Stimulated activated memory B cell treated with anti-CD40 and anti-IgM and Interleukin-4, amounts not matched to agents 10 μg/mL and 1 μg/mL and 100 μg/mL, for 72 hours (primary cell): ENCODE measurements around the gene AKT2.
A peak's percentile ranks its signal among the peaks of the same experiment; 100 is the strongest.
"Not testable (repeated sequence)": the region's sequence is repeated elsewhere in the genome, so short reads cannot be mapped to it uniquely, and the experiment has no call there.

ENCODE experiments used
- ATAC-seq: fragments of 150-1000 bp; cut with Tn5 transposase; 2 replicates; pipeline ENCODE4 v1.10.0; 2021
- H3K27ac Mint-ChIP-seq: one replicate; pipeline ENCODE4 v1.8.0; 2022; ENCODE audit warnings: mild to moderate bottlenecking, mixed read lengths
- H3K27me3 Mint-ChIP-seq: one replicate; pipeline ENCODE4 v1.8.0; 2022; ENCODE audit warnings: mixed read lengths
- H3K36me3 Mint-ChIP-seq: one replicate; pipeline ENCODE4 v1.8.0; 2022; ENCODE audit warnings: mixed read lengths
- H3K4me1 Mint-ChIP-seq: one replicate; pipeline ENCODE4 v1.8.0; 2022; ENCODE audit warnings: mixed read lengths
- H3K4me3 Mint-ChIP-seq: one replicate; pipeline ENCODE4 v1.8.0; 2022; ENCODE audit warnings: mild to moderate bottlenecking, moderate library complexity, mixed read lengths
- H3K9me3 Mint-ChIP-seq: one replicate; pipeline ENCODE4 v1.8.0; 2022; ENCODE audit warnings: mixed read lengths

The AKT2 gene

DNA sequence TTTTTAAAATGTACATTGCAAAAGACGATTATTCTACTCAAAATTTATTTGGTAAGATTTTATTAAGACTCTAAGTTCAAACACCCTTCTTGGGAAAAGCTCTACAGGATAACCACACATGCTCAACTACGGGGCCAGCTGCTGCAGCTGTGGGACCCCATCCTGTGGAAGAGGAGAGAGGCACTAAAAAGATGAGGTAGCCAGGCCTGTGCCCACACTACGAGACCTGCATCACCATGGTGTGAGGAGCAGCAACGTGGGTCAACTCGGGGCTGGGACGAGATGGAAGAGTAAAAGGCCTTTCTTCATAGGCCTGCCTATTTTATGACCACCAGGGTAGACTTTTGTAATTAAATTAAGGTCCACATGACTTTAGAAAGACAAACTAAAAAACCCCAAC, 54.1 kb downstream of the AKT2 start:
- Mint-ChIP-seq H3K9me3 (no peaks in the 10 kb centered on the region), H3K4me1 (peaks cover 13% of the 10 kb centered on the region), H3K4me3 (no peak overlapping the region), H3K27me3 (peaks cover 13% of the 10 kb centered on the region), H3K36me3 (peaks cover 26% of the 10 kb centered on the region), H3K27ac (no peak overlapping the region)
- ATAC-seq = no peak

GRCh38 chr19:40229926-40230417, 55.2 kb downstream of the AKT2 start:
- peaks cover 18% of the 10 kb centered on the region for H3K36me3 Mint-ChIP-seq
- no peaks in the 10 kb centered on the region for H3K9me3 Mint-ChIP-seq
- no peak for ATAC-seq
- H3K27me3 Mint-ChIP-seq = peaks cover 23% of the 10 kb centered on the region
- H3K4me3 Mint-ChIP-seq = no peak overlapping the region
- H3K27ac Mint-ChIP-seq = no peak overlapping the region
- H3K4me1 Mint-ChIP-seq = peaks cover 21% of the 10 kb centered on the region

DNA sequence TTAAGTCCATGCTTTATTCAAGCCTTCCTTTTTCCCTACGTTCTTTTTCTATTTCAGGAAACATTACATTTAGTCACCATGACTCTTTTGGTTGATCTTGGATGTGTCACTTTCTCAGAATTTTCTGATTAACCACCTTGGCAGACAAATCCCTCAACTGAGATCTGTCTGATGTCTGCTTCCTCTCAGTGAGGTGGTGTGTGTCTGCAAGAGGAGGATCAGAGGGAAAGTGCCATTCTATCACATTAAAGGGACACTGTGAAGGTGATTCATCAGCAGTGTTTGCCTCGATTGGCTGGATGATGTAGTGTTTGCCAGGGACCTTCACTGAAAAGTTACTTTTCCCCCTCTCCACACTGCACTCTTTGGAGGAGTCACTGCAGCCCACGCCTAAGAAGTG, 55.7 kb downstream of the AKT2 start:
- peaks cover 13% of the 10 kb centered on the region for H3K36me3 Mint-ChIP-seq
- H3K9me3 Mint-ChIP-seq = no peaks in the 10 kb centered on the region
- ATAC-seq = no peak
- H3K27me3 Mint-ChIP-seq = peaks cover 28% of the 10 kb centered on the region
- no peak overlapping the region for H3K27ac Mint-ChIP-seq
- H3K4me3 Mint-ChIP-seq = no peak overlapping the region
- peaks cover 21% of the 10 kb centered on the region for H3K4me1 Mint-ChIP-seq

DNA sequence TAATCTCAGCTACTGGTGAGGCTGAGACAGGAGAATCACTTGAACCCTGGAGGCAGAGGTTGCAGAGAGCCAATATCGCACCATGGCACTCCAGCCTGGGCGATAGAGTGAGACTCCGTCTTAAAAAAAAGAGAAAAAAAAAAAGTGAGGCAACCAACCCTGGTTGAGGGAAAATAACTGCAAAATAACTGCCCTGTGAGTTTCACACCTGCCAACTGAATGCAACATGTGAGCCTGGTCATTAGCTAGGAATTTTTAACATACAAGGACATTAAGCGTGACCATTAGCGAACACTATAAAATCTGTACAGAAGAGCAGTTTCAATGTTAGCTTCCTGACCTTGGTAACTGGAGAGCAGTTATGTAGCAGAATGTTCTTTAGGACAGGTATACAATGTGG, 56.3 kb downstream of the AKT2 start:
- no peak for ATAC-seq
- H3K27ac Mint-ChIP-seq = no peak overlapping the region
- H3K9me3 Mint-ChIP-seq = no peaks in the 10 kb centered on the region
- peaks cover 7% of the 10 kb centered on the region for H3K36me3 Mint-ChIP-seq
- no peak overlapping the region for H3K4me3 Mint-ChIP-seq
- H3K27me3 Mint-ChIP-seq = peaks cover 33% of the 10 kb centered on the region
- H3K4me1 Mint-ChIP-seq = peaks cover 21% of the 10 kb centered on the region

DNA sequence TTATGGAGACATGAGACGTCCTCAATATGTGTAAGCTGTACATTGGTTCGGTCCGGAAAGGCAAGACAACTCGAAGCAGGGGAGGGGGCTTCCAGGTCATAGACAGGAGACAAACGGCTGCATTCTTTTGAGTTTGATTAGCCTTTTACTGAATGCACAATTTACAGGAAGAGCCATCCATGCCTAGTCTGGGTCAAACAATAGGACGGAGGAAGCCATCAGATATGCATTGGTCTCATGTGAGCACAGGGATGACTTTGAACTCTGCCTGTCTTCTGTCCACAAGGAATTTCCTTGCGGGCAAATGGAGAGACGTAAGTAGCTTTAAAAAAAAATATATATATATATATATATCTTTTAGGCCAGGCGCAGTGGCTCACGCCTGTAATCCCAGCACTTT, 56.8 kb downstream of the AKT2 start:
- Mint-ChIP-seq H3K4me1 (peaks cover 21% of the 10 kb centered on the region), H3K27me3 (peaks cover 33% of the 10 kb centered on the region), H3K27ac (no peak overlapping the region), H3K36me3 (peaks cover 2% of the 10 kb centered on the region), H3K9me3 (no peaks in the 10 kb centered on the region), H3K4me3 (no peak overlapping the region)
- ATAC-seq = no peak

GRCh38 chr19:40225440-40226305, 59.5 kb downstream of the AKT2 start:
- peaks cover 44% of the 10 kb centered on the region for H3K27me3 Mint-ChIP-seq
- peaks cover 28% of the 10 kb centered on the region for H3K4me1 Mint-ChIP-seq
- H3K27ac Mint-ChIP-seq = no peak overlapping the region
- no peak for ATAC-seq
- H3K9me3 Mint-ChIP-seq = peaks cover 3% of the 10 kb centered on the region
- H3K36me3 Mint-ChIP-seq = peaks cover 6% of the 10 kb centered on the region
- H3K4me3 Mint-ChIP-seq = no peak overlapping the region

- Mint-ChIP-seq H3K27ac (no peak overlapping the region), H3K36me3 (peaks cover 6% of the 10 kb centered on the region), H3K9me3 (peaks cover 3% of the 10 kb centered on the region), H3K4me1 (peaks cover 28% of the 10 kb centered on the region), H3K27me3 (peaks cover 45% of the 10 kb centered on the region), H3K4me3 (no peak overlapping the region)
- no peak for ATAC-seq
These were observed 60.6 kb downstream of the AKT2 start for GRCh38 chr19:40224342-40225150.

DNA sequence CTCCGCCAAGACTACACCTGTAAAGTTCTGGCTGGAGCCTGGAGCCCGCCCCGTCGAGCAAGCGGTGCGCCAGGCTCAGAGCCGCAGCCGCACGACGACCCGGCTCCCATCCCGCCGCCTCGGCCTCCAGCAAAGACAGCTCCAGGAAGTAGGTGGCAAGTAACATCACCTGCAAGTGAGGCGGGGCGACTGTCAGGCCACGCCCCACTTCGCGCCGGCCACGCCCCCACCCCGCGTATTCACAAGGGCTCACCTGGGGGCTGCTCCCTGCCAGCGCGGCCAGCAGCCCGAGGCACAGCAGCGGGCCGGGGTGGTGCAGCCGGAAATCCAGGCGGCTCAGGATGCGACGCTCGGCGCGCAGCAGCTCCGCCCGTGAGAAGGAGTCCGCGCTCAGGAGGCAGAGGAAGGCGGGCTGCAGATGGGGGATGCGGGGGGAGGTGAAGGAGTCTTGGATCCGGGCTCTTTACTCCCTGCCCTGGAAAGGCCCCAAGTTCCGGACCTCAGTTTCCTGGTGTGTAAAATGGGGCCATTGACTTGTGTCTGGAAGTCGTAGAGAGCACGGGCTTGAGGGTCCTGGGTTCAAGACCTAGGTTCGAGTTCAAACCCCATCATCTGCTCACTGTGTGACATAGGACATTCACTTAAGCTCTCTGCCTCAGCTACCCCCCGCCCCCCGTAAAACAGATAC, 61.9 kb downstream of the AKT2 start:
- Mint-ChIP-seq H3K27me3 (peaks cover 58% of the 10 kb centered on the region), H3K27ac (no peak overlapping the region), H3K9me3 (peaks cover 3% of the 10 kb centered on the region), H3K4me3 (no peak overlapping the region), H3K4me1 (peaks cover 28% of the 10 kb centered on the region), H3K36me3 (peaks cover 6% of the 10 kb centered on the region)
- ATAC-seq = no peak

- Mint-ChIP-seq H3K27me3 (peaks cover 58% of the 10 kb centered on the region), H3K4me1 (peaks cover 25% of the 10 kb centered on the region), H3K4me3 (no peak overlapping the region), H3K36me3 (peaks cover 6% of the 10 kb centered on the region), H3K9me3 (peaks cover 3% of the 10 kb centered on the region), H3K27ac (no peak overlapping the region)
- peak; percentile 76 for ATAC-seq
These were observed 63.1 kb downstream of the AKT2 start for GRCh38 chr19:40221858-40222619.

DNA sequence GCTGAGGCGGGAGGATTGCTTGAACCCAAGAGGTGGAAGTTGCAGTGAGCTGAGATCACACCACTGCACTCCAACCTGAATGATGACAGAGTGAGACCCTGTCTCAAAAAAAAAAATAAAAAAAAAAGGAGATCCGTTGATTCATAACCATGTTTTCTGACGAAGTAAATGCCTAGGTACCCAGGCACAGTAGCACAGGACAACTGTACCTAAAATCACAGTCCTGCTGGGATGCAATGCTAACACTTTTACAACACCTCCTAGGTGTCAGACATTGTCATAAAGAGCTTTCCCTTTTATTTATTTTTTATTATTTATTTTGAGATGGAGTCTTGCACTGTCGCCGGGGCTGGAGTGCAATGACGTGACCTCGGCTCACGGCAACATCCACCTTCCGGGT, 64.5 kb downstream of the AKT2 start:
- no peak overlapping the region for H3K4me3 Mint-ChIP-seq
- H3K36me3 Mint-ChIP-seq = peaks cover 6% of the 10 kb centered on the region
- H3K4me1 Mint-ChIP-seq = peaks cover 17% of the 10 kb centered on the region
- no peak overlapping the region for H3K27ac Mint-ChIP-seq
- H3K9me3 Mint-ChIP-seq = peaks cover 3% of the 10 kb centered on the region
- H3K27me3 Mint-ChIP-seq = peaks cover 56% of the 10 kb centered on the region
- ATAC-seq = no peak

DNA sequence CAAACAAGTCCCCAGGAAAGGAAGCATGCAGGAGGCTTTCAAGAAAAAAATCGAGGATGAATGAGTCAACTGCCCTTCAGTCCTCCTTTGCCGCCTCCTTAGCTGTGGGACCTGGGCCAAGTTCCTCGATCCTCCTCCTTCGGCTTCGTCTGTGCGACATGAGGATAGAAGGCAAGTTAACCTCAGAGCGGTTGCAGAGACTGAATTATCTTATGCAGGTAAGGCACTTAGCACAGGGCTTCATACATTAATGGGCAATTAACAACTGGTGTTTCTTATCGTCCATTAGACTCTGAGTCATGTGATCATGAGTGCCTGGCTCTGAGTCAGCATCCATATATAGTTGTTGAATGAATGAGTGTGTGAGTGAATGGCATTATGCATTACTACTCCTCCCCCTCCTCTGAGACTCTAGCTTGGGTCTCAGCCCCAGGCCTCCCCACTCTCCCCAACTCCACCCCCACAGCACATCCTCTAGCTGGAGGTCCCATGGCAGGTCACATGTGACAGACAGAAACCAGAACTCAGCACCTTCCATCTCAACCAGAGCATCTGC, 65.3 kb downstream of the AKT2 start:
- Mint-ChIP-seq H3K4me3 (no peak overlapping the region), H3K27me3 (peaks cover 47% of the 10 kb centered on the region)

GRCh38 chr19:40219029-40219428, 66.1 kb downstream of the AKT2 start:
- H3K9me3 Mint-ChIP-seq, H3K27ac Mint-ChIP-seq, H3K4me3 Mint-ChIP-seq, ATAC-seq, H3K36me3 Mint-ChIP-seq: not testable (repeated sequence)
- H3K27me3 Mint-ChIP-seq = peaks cover 39% of the 10 kb centered on the region
- H3K4me1 Mint-ChIP-seq = peaks cover 12% of the 10 kb centered on the region

More for the DNA sequence above, 65.3 kb downstream of the AKT2 start:
- Mint-ChIP-seq H3K36me3 (peaks cover 6% of the 10 kb centered on the region), H3K9me3 (peaks cover 3% of the 10 kb centered on the region), H3K4me1 (peaks cover 12% of the 10 kb centered on the region), H3K27ac (no peak overlapping the region)
- peak; percentile 35 for ATAC-seq

DNA sequence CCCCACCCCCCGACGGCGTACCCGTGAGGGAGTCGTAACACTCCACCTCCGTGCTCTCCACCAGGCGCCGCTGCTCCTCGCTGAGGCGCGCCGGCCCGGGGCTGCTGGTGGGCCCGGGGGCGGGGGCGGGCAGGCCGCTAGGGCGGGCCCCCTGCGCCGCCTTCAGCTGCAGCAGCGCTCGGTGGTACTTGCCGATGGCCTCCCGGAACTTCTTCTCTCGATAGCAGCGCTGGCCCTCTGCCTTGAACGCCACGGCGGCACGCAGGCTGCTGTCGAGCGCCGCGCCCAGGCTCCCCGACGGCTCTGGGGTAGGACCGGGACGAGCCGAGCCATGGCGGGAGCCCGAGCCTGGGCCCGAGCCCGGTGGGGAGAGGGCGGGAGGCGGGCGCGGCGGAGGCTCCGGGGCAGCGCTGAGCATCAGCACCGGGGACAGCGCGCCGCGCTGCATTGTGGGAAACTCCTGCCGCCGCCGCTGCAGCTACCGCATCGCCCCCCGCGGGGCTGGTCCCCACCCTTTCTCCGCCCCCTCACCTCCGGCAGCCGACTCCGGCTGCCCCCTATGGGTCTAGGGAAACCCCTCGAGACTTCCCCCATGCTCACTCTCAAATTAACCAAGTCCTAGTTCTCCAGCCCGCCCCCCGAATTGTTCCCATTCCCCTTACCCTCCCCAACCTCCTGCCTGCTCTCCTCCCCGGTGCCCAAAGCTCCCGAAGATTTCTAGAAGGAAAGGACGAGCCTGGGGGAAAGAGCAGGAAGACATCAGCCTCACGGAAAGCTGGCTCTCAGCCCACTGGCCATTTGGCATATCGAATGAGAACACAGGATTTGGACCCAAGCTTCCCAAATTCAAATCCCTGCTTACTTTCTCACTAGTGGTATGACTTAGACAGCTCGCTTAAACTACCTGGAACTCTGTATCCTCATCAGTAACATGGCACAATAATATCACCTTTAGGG, 66.9 kb downstream of the AKT2 start, which contains the start of gene TTC9B:
TSS of gene TTC9B (minus strand) at position 451 of the 957 bp plus-strand sequence. CDS start at position 448, 3 bp downstream.
- Mint-ChIP-seq H3K4me3 (no peak within 1 kb of the TSS), H3K27me3 (peaks cover 39% of the 10 kb centered on the region), H3K36me3 (peaks cover 6% of the 10 kb centered on the region), H3K9me3 (peaks cover 3% of the 10 kb centered on the region), H3K4me1 (peaks cover 12% of the 10 kb centered on the region), H3K27ac (no peak within 1 kb of the TSS)
- ATAC-seq = no peak
